Mononuclear cell (primary cell): ENCODE measurements around the gene PERM1. TPM values are rescaled to one million over a fixed set of nuclear protein-coding genes. Genes with fewer than 3 reads are reported as not detected.

ENCODE experiments used
- H3K27me3 ChIP-seq: 2 replicates; pipeline ENCODE4 v1.6.0; 2011; ENCODE audit warnings: low read length, control low read depth; ENCODE audit not compliant: insufficient read depth
- H3K4me1 ChIP-seq: 2 replicates; pipeline ENCODE4 v1.5.1; 2011; ENCODE audit warnings: mild to moderate bottlenecking, low read length, control low read depth; ENCODE audit not compliant: insufficient read depth
- H3K4me3 ChIP-seq: 2 replicates; pipeline ENCODE4 v1.5.1; 2011; ENCODE audit warnings: mild to moderate bottlenecking, low read length, moderate library complexity
- H3K9me3 ChIP-seq: 2 replicates; pipeline ENCODE4 v1.5.1; 2011; ENCODE audit warnings: low read depth, mild to moderate bottlenecking, control low read depth, low read length
- total RNA-seq: library from RNA; depleted of rRNA; stranded (reverse); fragments of >200 nt; gene quantifications from one replicate; pipeline ENCODE4 v1.2.3, GENCODE V29; 2012

Gene PERM1
- total RNA-seq, 1 donor = 0.10 TPM

DNA sequence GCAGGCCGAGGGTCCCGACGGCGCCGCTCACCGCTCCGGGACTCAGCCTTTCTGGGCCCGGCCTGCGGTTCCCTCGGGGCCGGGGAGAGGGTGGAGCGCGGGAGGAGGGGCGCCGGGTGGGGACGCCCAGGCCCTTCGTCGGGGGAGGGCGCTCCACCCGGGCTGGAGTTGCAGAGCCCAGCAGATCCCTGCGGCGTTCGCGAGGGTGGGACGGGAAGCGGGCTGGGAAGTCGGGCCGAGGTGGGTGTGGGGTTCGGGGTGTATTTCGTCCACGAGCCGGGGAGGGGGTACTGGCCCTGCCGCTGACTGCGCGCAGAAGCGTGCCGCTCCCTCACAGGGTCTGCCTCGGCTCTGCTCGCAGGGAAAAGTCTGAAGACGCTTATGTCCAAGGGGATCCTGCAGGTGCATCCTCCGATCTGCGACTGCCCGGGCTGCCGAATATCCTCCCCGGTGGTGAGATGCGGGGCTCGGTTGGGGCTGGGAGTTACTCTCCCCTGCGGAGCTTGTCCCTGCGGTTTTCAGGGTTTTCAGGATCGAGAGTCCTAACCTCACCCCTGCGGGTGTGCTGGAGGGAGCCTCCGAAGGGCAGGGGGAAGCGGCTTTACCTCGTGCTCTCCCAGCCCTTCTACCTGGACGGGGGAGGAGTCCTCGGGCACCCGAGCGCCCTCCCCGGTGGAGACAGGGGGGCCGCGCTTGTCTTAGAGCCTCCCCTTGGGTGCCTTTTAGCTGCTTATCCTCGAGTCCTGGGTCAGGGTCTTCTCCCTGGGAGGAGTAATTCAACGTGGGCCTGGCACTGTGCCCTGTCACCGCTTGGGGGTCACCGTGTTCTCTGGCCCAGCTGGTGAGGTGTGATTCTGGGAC is 56.1 kb downstream of the PERM1 start:
- Histone ChIP-seq H3K4me3 (no peak overlapping the region), H3K27me3 (peaks cover 43% of the 10 kb centered on the region), H3K4me1 (peaks cover 18% of the 10 kb centered on the region), H3K9me3 (no peaks in the 10 kb centered on the region)

Other genes starting within 250 kb of the PERM1 start
- not detected for gene SAMD11, start 58.2 kb downstream of the PERM1 start, total RNA-seq
- 27.2 TPM for gene NOC2L, start 22.8 kb downstream of the PERM1 start, total RNA-seq
- 2.2 TPM for gene KLHL17, start 21.5 kb downstream of the PERM1 start, total RNA-seq
- gene PLEKHN1, start 15.6 kb downstream of the PERM1 start, total RNA-seq = 0.10 TPM
- 3.6 TPM for gene HES4, start 18.0 kb upstream of the PERM1 start, total RNA-seq
- gene ISG15, start 31.4 kb upstream of the PERM1 start, total RNA-seq = 50.6 TPM
- 2.6 TPM for gene AGRN, start 38.0 kb upstream of the PERM1 start, total RNA-seq
- not detected for gene RNF223, start 92.2 kb upstream of the PERM1 start, total RNA-seq
- gene C1orf159, start 134.0 kb upstream of the PERM1 start, total RNA-seq = 9.6 TPM
- gene TTLL10, start 191.8 kb upstream of the PERM1 start, total RNA-seq = 0.42 TPM
- 1.2 TPM for gene TNFRSF18, start 224.5 kb upstream of the PERM1 start, total RNA-seq
- 3.3 TPM for gene TNFRSF4, start 232.1 kb upstream of the PERM1 start, total RNA-seq
- 50.0 TPM for gene SDF4, start 249.9 kb upstream of the PERM1 start, total RNA-seq